ENCODE measurements around the gene ATXN2L.

GRCh38 chr16:28867241-28867640, 44.4 kb downstream of the ATXN2L start:
- TF ChIP-seq CTCF (IDR thresholded peaks at IDR 0.05) (no peak), POLR2A (IDR thresholded peaks at IDR 0.05) (no peak)

Measured in ovary (tissue), 3 donors.